ENCODE measurements around the gene LCLAT1.

DNA sequence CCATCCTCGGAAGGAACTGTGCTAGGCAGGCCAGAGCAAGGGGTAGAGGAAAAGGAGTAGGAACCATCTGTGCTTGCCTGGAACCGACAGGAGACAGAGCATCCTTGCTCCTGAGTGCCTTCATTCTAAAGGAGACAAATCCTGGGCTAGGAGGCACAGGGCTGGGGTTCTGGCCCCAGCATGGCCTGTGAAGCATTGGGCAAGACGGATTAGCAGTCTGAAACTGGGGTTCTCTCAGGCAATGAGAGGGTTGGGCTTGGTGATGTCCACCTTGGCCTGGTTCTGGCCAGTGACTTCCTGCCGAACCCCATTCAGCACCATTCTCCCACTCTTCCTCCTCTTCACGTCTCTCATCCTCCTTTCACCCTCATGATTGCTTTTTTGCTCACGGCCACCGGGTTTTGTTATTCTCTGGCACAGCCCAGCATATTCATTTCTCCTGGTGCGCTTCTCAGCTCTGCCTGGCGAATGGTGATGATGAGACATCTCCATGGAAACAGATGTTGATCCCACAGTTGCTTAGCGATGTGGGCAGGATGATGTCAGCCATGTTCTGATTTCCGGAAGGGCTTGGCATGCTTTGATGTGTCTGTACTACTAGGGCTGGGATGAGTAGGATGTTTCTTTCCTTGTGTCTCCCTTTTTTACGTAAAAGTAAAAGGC, 232.5 kb downstream of the LCLAT1 start:
- TF ChIP-seq, protein P1, sequence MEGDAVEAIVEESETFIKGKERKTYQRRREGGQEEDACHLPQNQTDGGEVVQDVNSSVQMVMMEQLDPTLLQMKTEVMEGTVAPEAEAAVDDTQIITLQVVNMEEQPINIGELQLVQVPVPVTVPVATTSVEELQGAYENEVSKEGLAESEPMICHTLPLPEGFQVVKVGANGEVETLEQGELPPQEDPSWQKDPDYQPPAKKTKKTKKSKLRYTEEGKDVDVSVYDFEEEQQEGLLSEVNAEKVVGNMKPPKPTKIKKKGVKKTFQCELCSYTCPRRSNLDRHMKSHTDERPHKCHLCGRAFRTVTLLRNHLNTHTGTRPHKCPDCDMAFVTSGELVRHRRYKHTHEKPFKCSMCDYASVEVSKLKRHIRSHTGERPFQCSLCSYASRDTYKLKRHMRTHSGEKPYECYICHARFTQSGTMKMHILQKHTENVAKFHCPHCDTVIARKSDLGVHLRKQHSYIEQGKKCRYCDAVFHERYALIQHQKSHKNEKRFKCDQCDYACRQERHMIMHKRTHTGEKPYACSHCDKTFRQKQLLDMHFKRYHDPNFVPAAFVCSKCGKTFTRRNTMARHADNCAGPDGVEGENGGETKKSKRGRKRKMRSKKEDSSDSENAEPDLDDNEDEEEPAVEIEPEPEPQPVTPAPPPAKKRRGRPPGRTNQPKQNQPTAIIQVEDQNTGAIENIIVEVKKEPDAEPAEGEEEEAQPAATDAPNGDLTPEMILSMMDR (IDR thresholded peaks at IDR 0.05; ENCODE audit: low read depth, low read length), result no peak
- TF ChIP-seq EZH2phosphoT487 (IDR thresholded peaks at IDR 0.05; ENCODE audit: low read depth), result no peak

Data from OCI-LY3 (cell line).